DMS53 treated with DMSO at 0.1 percent for 48 hours (cell line): Measurements from ENCODE around the gene DNASE1L2.

Experiments
- DNase-seq: peaks from one replicate; lab custom pipeline; 2025; ENCODE audit not compliant: unreplicated experiment; lab: John Stamatoyannopoulos, UW

DNASE1L2 gene, protein sequence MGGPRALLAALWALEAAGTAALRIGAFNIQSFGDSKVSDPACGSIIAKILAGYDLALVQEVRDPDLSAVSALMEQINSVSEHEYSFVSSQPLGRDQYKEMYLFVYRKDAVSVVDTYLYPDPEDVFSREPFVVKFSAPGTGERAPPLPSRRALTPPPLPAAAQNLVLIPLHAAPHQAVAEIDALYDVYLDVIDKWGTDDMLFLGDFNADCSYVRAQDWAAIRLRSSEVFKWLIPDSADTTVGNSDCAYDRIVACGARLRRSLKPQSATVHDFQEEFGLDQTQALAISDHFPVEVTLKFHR

GRCh38 chr16:2236337-2237101 lies at the start of gene DNASE1L2:
TSS of gene DNASE1L2 (plus strand) at chr16:2236444. CDS start at chr16:2236817, 373 bp downstream.
- DNase-seq: no peak

- no peak for DNase-seq
These were observed 49.7 kb upstream of the DNASE1L2 start for GRCh38 chr16:2186505-2186904.

DNA sequence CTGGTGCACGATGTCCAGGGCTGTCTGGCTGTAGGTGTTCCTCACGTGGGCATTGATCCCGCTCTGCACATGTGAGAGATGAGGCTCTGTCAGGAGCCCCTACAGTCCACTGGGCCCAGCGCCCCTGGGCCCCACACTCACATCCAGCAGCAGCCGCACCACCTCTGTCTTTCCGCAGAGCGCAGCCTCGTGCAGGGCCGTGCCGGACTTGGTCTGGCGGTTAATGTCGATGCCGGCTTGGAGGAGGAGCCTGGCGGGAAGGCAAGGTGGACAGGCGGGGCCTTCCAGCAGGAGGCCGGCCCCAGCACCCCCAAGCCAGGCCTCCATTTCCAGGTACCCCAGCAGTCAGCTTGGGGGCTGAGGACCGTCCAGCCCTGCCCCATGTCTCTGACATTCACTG lies 49.0 kb upstream of the DNASE1L2 start:
- DNase-seq: no peak

GRCh38 chr16:2188395-2188794 lies 47.8 kb upstream of the DNASE1L2 start:
- no peak for DNase-seq

DNA sequence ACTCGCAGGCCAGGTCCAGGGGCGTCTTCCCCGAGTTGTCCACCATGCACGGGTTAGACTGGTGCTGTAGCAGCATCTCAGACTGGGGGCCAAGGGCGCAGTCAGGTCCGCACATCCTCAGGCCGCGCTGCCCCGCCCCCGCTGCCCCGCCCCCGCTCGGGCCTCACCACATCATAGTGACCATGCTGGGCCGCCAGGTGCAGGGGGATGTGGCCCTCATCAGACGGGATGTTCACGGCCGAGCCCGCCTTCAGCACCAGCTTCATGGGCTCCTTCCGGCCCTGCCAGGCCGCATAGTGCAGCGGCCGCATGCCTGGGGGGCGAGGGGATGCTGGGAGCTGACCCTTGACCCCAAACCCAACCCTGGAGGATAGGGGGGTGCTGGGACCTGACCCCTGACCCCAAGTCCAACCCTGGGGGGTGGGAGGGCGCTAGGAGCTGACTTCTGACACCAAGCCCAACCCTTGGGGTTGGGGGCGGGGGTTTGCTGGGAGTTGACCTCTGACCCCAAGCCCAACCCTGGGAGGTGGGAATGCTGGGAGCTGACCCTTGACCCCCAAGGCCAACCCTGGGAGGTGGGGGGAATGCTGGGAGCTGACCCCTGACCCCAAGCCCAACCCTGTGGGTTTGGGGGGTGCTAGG lies 46.9 kb upstream of the DNASE1L2 start:
- no peak for DNase-seq

- no peak for DNase-seq
These were observed 46.1 kb upstream of the DNASE1L2 start for GRCh38 chr16:2190002-2190658.

DNA sequence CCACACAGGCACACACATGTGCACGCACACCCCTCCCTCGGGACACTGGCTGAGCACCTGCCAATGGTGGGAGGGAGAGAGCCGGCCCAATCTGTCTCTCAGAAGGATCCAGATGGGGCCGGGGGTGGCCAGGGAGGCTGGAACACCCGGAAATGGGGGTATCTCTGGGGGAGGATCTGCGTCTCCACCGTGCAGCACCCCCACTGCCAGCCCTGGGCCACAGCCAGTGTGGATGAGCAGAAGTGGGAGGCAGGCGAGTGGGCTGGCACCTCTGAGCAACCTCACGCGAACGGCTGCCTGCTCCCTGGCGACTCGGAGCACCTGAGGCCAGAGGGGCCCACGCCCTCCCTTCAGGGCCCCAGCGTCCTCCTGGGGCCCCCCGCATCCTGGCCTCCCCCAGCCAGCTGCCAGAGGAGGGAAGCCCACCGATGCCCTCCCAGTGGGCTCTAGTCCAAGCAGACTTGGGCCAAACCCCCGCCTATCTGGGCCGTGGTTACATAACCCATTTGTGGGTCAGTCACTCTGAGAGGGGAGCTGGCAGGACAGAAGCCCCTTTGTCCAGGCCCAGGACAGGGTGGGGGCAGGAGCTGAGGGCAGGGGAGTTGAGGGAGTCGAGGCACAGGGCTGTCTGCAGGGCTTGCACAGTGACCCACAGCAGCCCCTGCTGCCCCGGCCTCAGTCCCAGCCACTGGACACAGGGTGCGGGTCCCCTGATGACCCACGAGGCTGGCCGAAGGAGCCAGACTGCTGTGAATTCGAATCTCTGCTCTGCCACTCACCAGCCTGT lies 45.4 kb upstream of the DNASE1L2 start:
- DNase-seq: no peak

- DNase-seq: no peak
These were observed 44.9 kb upstream of the DNASE1L2 start for GRCh38 chr16:2191446-2191706.

DNA sequence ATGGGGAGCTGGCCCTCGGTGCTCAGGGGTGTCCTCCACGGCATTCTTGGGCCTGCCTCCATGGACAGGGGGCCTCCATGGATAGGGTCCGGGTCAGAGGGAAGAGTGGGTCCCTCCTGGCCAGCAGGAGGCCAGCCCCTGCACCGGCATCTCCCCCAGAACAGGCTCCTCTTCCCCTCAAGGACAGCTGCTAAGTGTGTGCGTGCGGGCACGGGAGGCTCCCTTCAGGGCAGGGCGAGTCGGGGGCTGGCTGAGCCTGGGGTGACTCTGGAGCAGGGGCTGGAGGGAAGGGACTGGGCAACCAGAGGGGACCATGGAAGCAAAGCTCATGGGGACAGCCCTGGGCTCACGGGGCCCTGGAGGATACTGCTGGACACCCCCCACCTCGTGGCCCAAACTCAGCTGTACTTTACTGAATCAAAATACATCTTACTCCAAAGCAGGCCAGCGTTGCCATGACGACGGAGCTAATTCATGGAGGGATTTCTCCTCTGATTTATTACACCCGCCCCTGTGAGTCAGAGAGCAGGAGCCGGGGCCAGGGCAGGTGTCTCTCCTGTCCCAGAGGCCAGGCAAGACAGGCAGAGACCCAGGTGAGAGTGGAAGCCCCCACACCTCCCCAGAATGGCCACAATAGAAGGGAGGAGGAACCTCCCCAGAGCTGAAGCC lies 41.9 kb upstream of the DNASE1L2 start:
- no peak for DNase-seq

DNA sequence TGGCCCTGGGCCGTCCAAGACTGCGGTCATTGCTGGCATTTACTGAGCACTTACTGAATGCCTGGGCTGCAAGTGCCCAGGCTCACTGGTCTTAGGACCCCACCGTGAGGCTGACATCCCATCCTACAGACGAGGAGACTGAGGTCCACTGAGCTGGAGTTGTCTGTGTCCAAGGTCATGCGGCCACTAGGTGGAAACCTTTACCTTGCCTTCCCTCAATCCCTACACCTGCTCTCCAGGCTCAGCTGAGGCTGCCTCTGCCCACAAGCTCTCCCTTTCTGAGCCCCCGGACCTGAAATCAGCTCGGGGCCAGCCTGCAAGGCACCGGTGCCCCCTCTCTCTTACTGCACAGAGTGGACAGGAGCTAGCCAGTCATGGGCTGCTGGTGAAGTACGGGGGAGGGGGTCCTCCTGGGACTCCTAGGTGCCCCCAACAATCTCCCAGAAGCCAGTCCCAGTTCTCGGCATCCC lies 41.4 kb upstream of the DNASE1L2 start:
- peak; percentile 47 for DNase-seq

GRCh38 chr16:2195322-2196161 lies 40.7 kb upstream of the DNASE1L2 start:
- DNase-seq: no peak

DNA sequence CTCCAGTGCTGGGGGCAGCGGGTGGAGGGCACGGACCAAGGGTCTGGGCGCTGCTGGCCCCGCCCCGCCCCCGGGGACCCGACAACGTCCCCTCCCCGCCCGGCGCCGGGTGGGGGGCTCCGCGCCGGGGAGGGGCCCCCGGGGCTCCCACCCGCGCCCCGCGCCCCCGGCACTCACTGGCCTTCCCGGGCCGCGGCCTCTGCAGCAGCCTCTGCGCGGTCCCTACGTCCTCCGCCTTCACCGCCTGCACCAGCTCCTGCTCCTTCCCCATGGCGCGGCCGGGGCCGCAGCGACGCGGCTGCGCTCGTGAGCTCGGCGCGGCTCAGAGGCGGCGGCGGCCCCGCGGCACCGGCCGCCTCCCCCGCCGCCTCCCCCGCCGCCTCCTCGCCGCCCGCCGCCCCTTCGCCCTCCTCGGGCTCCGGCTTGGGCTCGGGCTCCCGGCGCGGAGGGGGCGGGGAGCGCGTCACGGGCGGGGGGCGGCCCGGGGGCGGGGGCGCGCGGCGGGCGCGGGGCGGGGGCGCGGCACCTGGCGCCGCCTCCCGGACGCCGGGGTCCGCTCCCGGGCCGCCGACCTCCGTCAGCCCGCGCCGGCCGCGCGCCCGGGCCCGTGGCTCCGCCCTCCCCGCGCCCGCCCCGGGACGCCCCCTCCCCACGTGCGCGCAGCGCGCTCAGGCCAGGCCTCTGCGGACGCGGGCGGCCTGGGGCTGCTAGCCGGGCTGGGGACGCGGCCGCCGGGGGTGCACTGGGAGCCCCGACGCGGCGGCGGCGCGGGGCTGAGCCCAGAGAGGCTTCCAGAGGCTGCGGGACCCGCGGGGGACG lies 39.9 kb upstream of the DNASE1L2 start, which contains the start of gene CASKIN1:
Gene CASKIN1 (minus strand): TSS at position 444 of the 819 bp plus-strand sequence. CDS start 173 bp downstream, at position 271.
- no peak for DNase-seq

GRCh38 chr16:2196981-2197511 lies 39.2 kb upstream of the DNASE1L2 start:
- DNase-seq: no peak

- no peak for DNase-seq
These were observed 38.5 kb upstream of the DNASE1L2 start for GRCh38 chr16:2197765-2198164.

- no peak for DNase-seq
These were observed 38.0 kb upstream of the DNASE1L2 start for GRCh38 chr16:2198283-2198682.

- DNase-seq: no peak
These were observed 37.1 kb upstream of the DNASE1L2 start for GRCh38 chr16:2199095-2199494.

DNA sequence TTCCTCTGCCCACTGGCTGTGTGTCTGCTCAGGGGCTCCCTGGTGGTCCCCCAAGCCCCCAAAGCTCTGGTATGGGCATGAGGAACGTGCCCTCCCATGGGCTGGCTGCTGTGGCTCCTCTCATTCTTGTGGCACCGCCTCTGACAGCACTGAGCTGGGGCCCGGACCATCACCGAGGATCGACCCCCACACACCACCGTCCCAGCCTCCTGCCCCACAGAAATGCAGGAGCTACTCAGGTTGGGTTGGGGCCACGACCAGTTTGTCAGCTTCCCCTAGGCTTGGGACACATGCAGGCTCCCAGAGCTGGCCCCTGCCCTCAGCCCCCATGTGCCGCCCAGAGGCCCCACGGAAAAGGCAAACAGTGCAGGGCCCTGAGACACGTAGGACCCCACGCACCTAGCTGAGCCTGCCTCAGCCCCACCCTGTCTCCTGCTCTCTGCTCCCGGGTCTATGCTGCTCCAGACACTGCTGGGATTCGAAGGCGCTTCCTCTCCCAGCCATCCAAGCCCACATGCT lies 36.6 kb upstream of the DNASE1L2 start:
- no peak for DNase-seq

- DNase-seq: no peak
These were observed 35.9 kb upstream of the DNASE1L2 start for GRCh38 chr16:2200313-2200712.
